ENCODE measurements around the gene LRWD1.
"Not testable (repeated sequence)": the region's sequence is repeated elsewhere in the genome, so short reads cannot be mapped to it uniquely, and the experiment has no call there.

The LRWD1 gene

GRCh38 chr7:102444961-102445673 lies 19.7 kb upstream of the LRWD1 start:
- DNase-seq (ENCODE audit: low read depth) = no peak

GRCh38 chr7:102445674-102446071 lies 19.1 kb upstream of the LRWD1 start:
- DNase-seq (ENCODE audit: low read depth) = no peak

- DNase-seq (ENCODE audit: low read depth) = no peak
Observed at GRCh38 chr7:102446387-102447156, 18.2 kb upstream of the LRWD1 start.

- DNase-seq (ENCODE audit: low read depth) = no peak
Observed at GRCh38 chr7:102447311-102447710, 17.5 kb upstream of the LRWD1 start.

GRCh38 chr7:102449136-102449535 lies 15.6 kb upstream of the LRWD1 start:
- no peak for DNase-seq (ENCODE audit: low read depth)

GRCh38 chr7:102450242-102450641 lies 14.5 kb upstream of the LRWD1 start:
- DNase-seq (ENCODE audit: low read depth) = no peak

GRCh38 chr7:102451371-102452054 lies 13.3 kb upstream of the LRWD1 start:
- DNase-seq (ENCODE audit: low read depth) = no peak

GRCh38 chr7:102452451-102452850 lies 12.3 kb upstream of the LRWD1 start:
- no peak for DNase-seq (ENCODE audit: low read depth)

- DNase-seq (ENCODE audit: low read depth) = no peak
Observed at GRCh38 chr7:102453319-102453718, 11.5 kb upstream of the LRWD1 start.

GRCh38 chr7:102454468-102454867 lies 10.3 kb upstream of the LRWD1 start:
- DNase-seq (ENCODE audit: low read depth) = no peak

- DNase-seq (ENCODE audit: low read depth) = not testable (repeated sequence)
Observed at GRCh38 chr7:102454932-102455331, 9.9 kb upstream of the LRWD1 start.

- no peak for DNase-seq (ENCODE audit: low read depth)
Observed at GRCh38 chr7:102455596-102455995, 9.2 kb upstream of the LRWD1 start.

GRCh38 chr7:102456327-102456726 lies 8.5 kb upstream of the LRWD1 start:
- no peak for DNase-seq (ENCODE audit: low read depth)

- DNase-seq (ENCODE audit: low read depth) = no peak
Observed at GRCh38 chr7:102457352-102457924, 7.3 kb upstream of the LRWD1 start.

GRCh38 chr7:102459221-102459844 lies 5.5 kb upstream of the LRWD1 start:
- DNase-seq (ENCODE audit: low read depth) = no peak

- no peak for DNase-seq (ENCODE audit: low read depth)
Observed at GRCh38 chr7:102460467-102460866, 4.3 kb upstream of the LRWD1 start.

- DNase-seq (ENCODE audit: low read depth) = no peak
Observed at GRCh38 chr7:102463841-102464576, 775 bp upstream of the LRWD1 start.

GRCh38 chr7:102466097-102466496 lies 1.3 kb downstream of the LRWD1 start:
- DNase-seq (ENCODE audit: low read depth) = no peak

- DNase-seq (ENCODE audit: low read depth) = no peak
Observed at GRCh38 chr7:102467581-102468477, 3.0 kb downstream of the LRWD1 start.

Data from fibroblast of the conjunctiva (primary cell).